A673 (cell line): ENCODE data around the gene TNFSF4. TPM values are rescaled to one million over a fixed set of nuclear protein-coding genes. Genes with fewer than 3 reads are reported as not detected.

Experiments used
- BruUV-seq: library from RNA; stranded (reverse); fragments of 400-500 nt; replicated peaks from 2 replicates; lab custom pipeline; 2021; lab: Mats Ljungman, UMichigan
- CTCF ChIA-PET: fragments of 300-600 bp; sonication (Branson Sonifier 250); formaldehyde crosslinking; loops from one replicate; lab custom pipeline; 2022; ENCODE audit warnings: antibody characterized with exemption; lab: Charles Lee
- POLR2A ChIA-PET: fragments of 300-600 bp; sonication (Branson Sonifier 250); formaldehyde crosslinking; loops from one replicate; lab custom pipeline; 2022; ENCODE audit warnings: antibody characterized with exemption; ENCODE audit not compliant: low non-redundant PET; lab: Charles Lee
- DNase-seq: peaks from one replicate; pipeline ENCODE4 v3.0.0-alpha.2; 2015; ENCODE audit warnings: low spot score
- H3K27ac ChIP-seq: fragments of 200-600 bp; sonication (generic); 2 replicates; pipeline ENCODE4 v1.5.1; 2016; ENCODE audit warnings: mixed run types, low read depth, mild to moderate bottlenecking, mixed read lengths, antibody characterized with exemption, low read length; ENCODE audit not compliant: poor library complexity, severe bottlenecking
- H3K27me3 ChIP-seq: fragments of 200-600 bp; sonication (generic); replicated peaks from 2 replicates; pipeline ENCODE4 v1.6.1; 2017; ENCODE audit warnings: mixed run types, low read depth, mild to moderate bottlenecking, mixed read lengths, antibody characterized with exemption, low read length; ENCODE audit not compliant: insufficient read depth, poor library complexity
- H3K36me3 ChIP-seq: fragments of 200-600 bp; sonication (generic); 2 replicates; pipeline ENCODE4 v1.6.1; 2016; ENCODE audit warnings: mixed run types, mild to moderate bottlenecking, mixed read lengths, antibody characterized with exemption, low read length; ENCODE audit not compliant: insufficient read depth, poor library complexity, severe bottlenecking
- H3K4me1 ChIP-seq: fragments of 200-600 bp; sonication (generic); 2 replicates; pipeline ENCODE4 v1.6.1; 2017; ENCODE audit warnings: mixed run types, mild to moderate bottlenecking, mixed read lengths, antibody characterized with exemption, low read length; ENCODE audit not compliant: insufficient read depth, poor library complexity, severe bottlenecking
- H3K4me3 ChIP-seq: fragments of 200-600 bp; sonication (generic); 2 replicates; pipeline ENCODE4 v1.5.1; 2016; ENCODE audit warnings: low read depth, mixed run types, mild to moderate bottlenecking, mixed read lengths, low read length; ENCODE audit not compliant: poor library complexity, severe bottlenecking
- H3K9me3 ChIP-seq: fragments of 200-600 bp; sonication (generic); 2 replicates; pipeline ENCODE4 v1.6.1; 2016; ENCODE audit warnings: mixed run types, low read depth, mild to moderate bottlenecking, mixed read lengths, antibody characterized with exemption, low read length; ENCODE audit not compliant: poor library complexity, severe bottlenecking
- CTCF ChIP-seq: fragments of 300-800, 200-600 bp; sonication (generic); conservative IDR thresholded peaks from 2 replicates; pipeline ENCODE4 v1.5.1; 2017; ENCODE audit warnings: low read depth, mild to moderate bottlenecking, antibody characterized with exemption, low read length, moderate library complexity, mixed read lengths
- EZH2 ChIP-seq: fragments of 200-600 bp; sonication (generic); IDR thresholded peaks from 2 replicates; pipeline ENCODE4 v1.6.1; 2017; ENCODE audit warnings: borderline replicate concordance, low read depth, mild to moderate bottlenecking, mixed read lengths, antibody characterized with exemption, low read length; ENCODE audit not compliant: poor library complexity, severe bottlenecking
- intact Hi-C: fragments of 100-400 bp; cut with micrococcal nuclease; formaldehyde crosslinking; loops from one replicate; pipeline ENCODE4 v1.10.0; 2022; ENCODE audit not compliant: unreplicated experiment
- total RNA-seq: library from RNA; stranded (reverse); gene quantifications from 2 replicates; pipeline ENCODE4 v1.2.3, GENCODE V29; 2021

TNFSF4 gene
- total RNA-seq, 1 experiment from 2014 or later: 0.21 TPM

GRCh38 chr1:173204693-173205092, 2.4 kb downstream of the TNFSF4 start:
- Histone ChIP-seq H3K9me3 (no peaks in the 10 kb centered on the region), H3K4me1 (peaks cover 15% of the 10 kb centered on the region), H3K27me3 (no peaks in the 10 kb centered on the region), H3K4me3 (no peak overlapping the region), H3K36me3 (no peaks in the 10 kb centered on the region), H3K27ac (no peak overlapping the region)
- POLR2A ChIA-PET: no interaction called here
- intact Hi-C loops: no loop called here
- TF ChIP-seq CTCF: no peak
- no peak for TF ChIP-seq EZH2
- CTCF ChIA-PET: no interaction called here
- BruUV-seq: no TSS peak
- DNase-seq: no peak

DNA sequence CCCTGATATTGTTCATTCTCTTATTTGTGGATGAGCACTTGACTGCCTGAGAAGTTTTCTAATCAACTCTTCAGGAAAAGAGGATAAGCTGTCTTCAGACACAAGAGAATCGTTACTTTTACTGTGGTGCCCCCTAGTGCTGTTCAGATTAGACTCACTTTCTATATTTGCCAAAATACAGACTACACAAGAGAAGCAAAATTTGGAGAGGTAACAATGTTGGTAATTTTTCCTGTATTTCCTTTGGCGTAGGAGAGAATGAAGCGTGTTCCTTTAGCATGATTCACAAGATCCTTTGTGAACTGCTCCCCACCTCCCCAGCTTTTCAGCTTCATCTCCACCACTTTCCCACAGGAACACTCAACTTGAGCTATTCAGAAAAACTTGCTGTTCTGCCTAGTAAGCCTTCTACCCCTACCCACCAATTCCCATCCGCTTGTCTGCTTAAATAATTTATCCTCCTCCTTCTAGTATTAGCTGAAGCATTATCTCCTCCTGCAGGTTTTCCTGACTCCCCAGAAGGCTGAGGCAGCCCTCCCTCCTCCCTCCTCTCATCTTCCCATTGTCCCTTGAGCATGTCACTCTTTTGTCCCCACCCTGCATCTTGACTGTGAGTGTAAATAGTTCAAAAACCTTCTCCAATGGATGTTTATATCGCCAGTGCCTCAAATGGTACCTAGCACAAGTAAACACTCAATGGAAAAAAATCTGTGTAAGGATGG, 4.5 kb downstream of the TNFSF4 start:
- CTCF ChIA-PET: interaction anchor here (0.5 to 3.2 kb wide), 5 partner anchors 9 to 458 kb away, joined by 3 to 43 read pairs (median 4); no protein-coding TSS in a partner anchor
- no peaks in the 10 kb centered on the region for H3K36me3 ChIP-seq
- H3K4me3 ChIP-seq: no peak overlapping the region
- no peaks in the 10 kb centered on the region for H3K9me3 ChIP-seq
- peaks cover 15% of the 10 kb centered on the region for H3K4me1 ChIP-seq
- peak; percentile 69 for DNase-seq
- intact Hi-C loops: loop anchor here (1.0 kb wide), 2 partner anchors 376 to 457 kb away; no protein-coding TSS in a partner anchor
- POLR2A ChIA-PET: no interaction called here
- no TSS peak for BruUV-seq
- H3K27ac ChIP-seq: no peak overlapping the region
- TF ChIP-seq EZH2 (no peak), CTCF (peak; percentile 74)
- no peaks in the 10 kb centered on the region for H3K27me3 ChIP-seq

- intact Hi-C loops: loop anchor here (1.0 kb wide), 2 partner anchors 376 to 457 kb away; no protein-coding TSS in a partner anchor
- Histone ChIP-seq H3K4me3 (no peak overlapping the region), H3K27me3 (no peaks in the 10 kb centered on the region), H3K36me3 (no peaks in the 10 kb centered on the region), H3K4me1 (peaks cover 15% of the 10 kb centered on the region), H3K9me3 (no peaks in the 10 kb centered on the region), H3K27ac (no peak overlapping the region)
- CTCF ChIA-PET: interaction anchor here (0.5 to 3.2 kb wide), 8 partner anchors 10 to 1015 kb away, joined by 3 to 43 read pairs (median 4); no protein-coding TSS in a partner anchor
- POLR2A ChIA-PET: no interaction called here
- TF ChIP-seq CTCF (no peak), EZH2 (no peak)
- BruUV-seq: no TSS peak
- DNase-seq: no peak
Measured at GRCh38 chr1:173201969-173202368, 5.2 kb downstream of the TNFSF4 start.
